Breast epithelium (tissue), 4 donors: ENCODE measurements around the gene AEBP1. TPM values are rescaled to one million over a fixed set of nuclear protein-coding genes. Genes with fewer than 3 reads are reported as not detected.

Experiments used
- DNase-seq, 2 donors: peaks; one replicate each; pipeline ENCODE4 v3.0.0-alpha.2; 2019; ENCODE audit warnings: low spot score in 2 of 2
- H3K27ac ChIP-seq, 2 donors: fragments of 200-600 bp; sonication (generic) in 1 of 2; one replicate each; pipeline ENCODE4 v1.5.1; 2016 to 2019; ENCODE audit warnings: mild to moderate bottlenecking in 1 of 2
- H3K27me3 ChIP-seq, 2 donors: fragments of 200-600 bp; sonication (generic) in 1 of 2; one replicate each; pipeline versions ENCODE4 v1.5.1 to v1.6.0; 2017 to 2019; ENCODE audit warnings: control low read depth in 1 of 2, mild to moderate bottlenecking in 1 of 2
- H3K36me3 ChIP-seq: fragments of 200-600 bp; one replicate; pipeline ENCODE4 v1.5.1; 2019
- H3K4me1 ChIP-seq, 2 donors: fragments of 200-600 bp; sonication (generic); one replicate each; pipeline ENCODE4 v1.5.1; 2016 to 2019; ENCODE audit warnings: control low read depth in 1 of 2
- H3K4me3 ChIP-seq, 3 donors: fragments of 200-600 bp; sonication (generic); 1 replicate in 2 of 3; 2 replicates in 1 of 3; pipeline ENCODE4 v1.5.1; 2016 to 2019; ENCODE audit warnings: mild to moderate bottlenecking in 3 of 3, moderate library complexity in 2 of 3
- H3K9me3 ChIP-seq, 2 donors: fragments of 200-600 bp; sonication (generic) in 1 of 2; one replicate each; pipeline ENCODE4 v1.5.1; 2016 to 2019; ENCODE audit warnings: control low read depth in 1 of 2
- POLR2A ChIP-seq: fragments of 450-650 bp; IDR thresholded peaks from one replicate; pipeline ENCODE4 v1.6.1; 2016; ENCODE audit warnings: antibody characterized with exemption, mild to moderate bottlenecking, moderate library complexity
- POLR2AphosphoS5 ChIP-seq, 3 donors: sonication (generic); formaldehyde crosslinking; IDR thresholded peaks; one replicate each; pipeline ENCODE4 v1.6.1; 2017; ENCODE audit warnings: antibody characterized with exemption in 3 of 3
- intact Hi-C: fragments of 100-400 bp; cut with DNase I; formaldehyde crosslinking; loops from one replicate; pipeline ENCODE4 v1.15.1; 2023; ENCODE audit warnings: low total_unique reads
- total RNA-seq, 3 donors: library from RNA; depleted of rRNA; stranded (reverse); fragments of >200 nt; gene quantifications; one replicate each; pipeline ENCODE4 v1.1.0, GENCODE V29; 2016
- TF ChIP-seq, protein P1 (sequence below), 3 donors: fragments of 450-650 bp; IDR thresholded peaks; one replicate each; pipeline ENCODE4 v1.5.1; 2016 to 2017; ENCODE audit warnings: antibody characterized with exemption in 3 of 3, mild to moderate bottlenecking in 3 of 3, moderate library complexity in 3 of 3

Gene AEBP1
- total RNA-seq, result 100 to 1,000 TPM in 2 of 3 donors, 10 to 100 TPM in 1; 85.6 to 300 (median 145) TPM

DNA sequence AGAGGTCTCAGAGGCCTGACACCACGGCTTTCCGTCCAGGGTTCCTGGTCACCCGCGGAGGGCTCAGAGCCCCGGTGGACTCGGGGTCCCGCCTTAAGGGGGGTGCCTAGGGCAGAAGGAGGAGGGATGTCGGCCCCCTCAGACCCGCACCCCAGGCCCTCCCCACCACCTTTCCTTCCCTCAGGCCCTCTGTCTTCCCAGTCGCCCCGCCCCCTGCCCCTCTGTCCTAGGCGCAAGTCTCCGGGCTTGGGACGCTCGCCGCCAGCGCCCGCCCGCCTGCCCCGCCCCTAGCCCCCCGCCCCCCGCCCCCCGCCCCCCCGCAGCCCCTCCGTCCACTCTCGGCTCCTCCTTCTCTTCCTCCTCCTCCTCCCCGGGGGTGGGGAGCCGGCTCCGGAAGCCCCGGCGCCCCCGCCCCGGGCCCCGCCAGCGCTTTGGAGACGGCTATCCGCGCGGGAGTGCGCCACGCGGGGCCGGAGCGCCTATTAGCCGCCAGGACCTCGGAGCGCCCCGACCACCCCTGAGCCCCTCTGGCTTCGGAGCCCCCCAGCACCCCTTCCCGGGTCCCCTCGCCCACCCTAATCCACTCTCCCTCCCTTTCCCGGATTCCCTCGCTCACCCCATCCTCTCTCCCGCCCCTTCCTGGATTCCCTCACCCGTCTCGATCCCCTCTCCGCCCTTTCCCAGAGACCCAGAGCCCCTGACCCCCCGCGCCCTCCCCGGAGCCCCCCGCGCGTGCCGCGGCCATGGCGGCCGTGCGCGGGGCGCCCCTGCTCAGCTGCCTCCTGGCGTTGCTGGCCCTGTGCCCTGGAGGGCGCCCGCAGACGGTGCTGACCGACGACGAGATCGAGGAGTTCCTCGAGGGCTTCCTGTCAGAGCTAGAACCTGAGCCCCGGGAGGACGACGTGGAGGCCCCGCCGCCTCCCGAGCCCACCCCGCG is at the start of gene AEBP1:
Gene AEBP1 (plus strand): TSS at position 423 of the 937 bp plus-strand sequence. CDS start 321 bp downstream, at position 744.
- Histone ChIP-seq H3K27ac (peak within 1 kb of the TSS; percentile 87 to 98), H3K4me3 (peak within 1 kb of the TSS; percentile 70 to 95 (median 80)), H3K4me1 (peaks cover 0 to 2% of the 10 kb centered on the region in 2 donors), H3K27me3 (no peaks in the 10 kb centered on the region), H3K9me3 (no peaks in the 10 kb centered on the region), H3K36me3 (no peaks in the 10 kb centered on the region)
- DNase-seq, result no peak
- TF ChIP-seq POLR2AphosphoS5 (IDR thresholded peaks at IDR 0.05), result no peak
- TF ChIP-seq POLR2A, result no peak
- TF ChIP-seq, protein P1, sequence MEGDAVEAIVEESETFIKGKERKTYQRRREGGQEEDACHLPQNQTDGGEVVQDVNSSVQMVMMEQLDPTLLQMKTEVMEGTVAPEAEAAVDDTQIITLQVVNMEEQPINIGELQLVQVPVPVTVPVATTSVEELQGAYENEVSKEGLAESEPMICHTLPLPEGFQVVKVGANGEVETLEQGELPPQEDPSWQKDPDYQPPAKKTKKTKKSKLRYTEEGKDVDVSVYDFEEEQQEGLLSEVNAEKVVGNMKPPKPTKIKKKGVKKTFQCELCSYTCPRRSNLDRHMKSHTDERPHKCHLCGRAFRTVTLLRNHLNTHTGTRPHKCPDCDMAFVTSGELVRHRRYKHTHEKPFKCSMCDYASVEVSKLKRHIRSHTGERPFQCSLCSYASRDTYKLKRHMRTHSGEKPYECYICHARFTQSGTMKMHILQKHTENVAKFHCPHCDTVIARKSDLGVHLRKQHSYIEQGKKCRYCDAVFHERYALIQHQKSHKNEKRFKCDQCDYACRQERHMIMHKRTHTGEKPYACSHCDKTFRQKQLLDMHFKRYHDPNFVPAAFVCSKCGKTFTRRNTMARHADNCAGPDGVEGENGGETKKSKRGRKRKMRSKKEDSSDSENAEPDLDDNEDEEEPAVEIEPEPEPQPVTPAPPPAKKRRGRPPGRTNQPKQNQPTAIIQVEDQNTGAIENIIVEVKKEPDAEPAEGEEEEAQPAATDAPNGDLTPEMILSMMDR (IDR thresholded peaks at IDR 0.05), result no peak
- intact Hi-C loops, result no loop called here

DNA sequence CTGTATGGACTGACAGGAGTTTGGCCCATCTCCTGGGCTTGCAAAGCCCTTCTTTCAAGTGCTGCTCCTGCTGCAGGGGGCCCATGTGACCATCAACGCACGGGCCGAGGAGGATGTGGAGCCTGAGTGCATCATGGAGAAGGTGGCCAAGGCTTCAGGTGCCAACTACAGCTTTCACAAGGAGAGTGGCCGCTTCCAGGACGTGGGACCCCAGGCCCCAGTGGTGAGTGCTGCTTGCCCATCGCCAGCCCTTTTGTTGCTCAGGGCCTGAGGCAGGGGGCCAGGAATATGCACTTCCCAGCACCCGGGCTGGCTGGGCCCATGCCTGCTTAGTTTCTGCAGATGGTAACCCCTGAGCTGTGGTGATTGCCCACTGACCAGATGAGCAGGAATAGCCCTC is 47.5 kb upstream of the AEBP1 start:
- no peaks in the 10 kb centered on the region for H3K4me1 ChIP-seq
- no peaks in the 10 kb centered on the region for H3K27me3 ChIP-seq
- H3K4me3 ChIP-seq, result no peak overlapping the region
- intact Hi-C loops, result no loop called here
- peak in 1 of 2 donors; percentile 20 for DNase-seq
- peaks cover 10% of the 10 kb centered on the region for H3K36me3 ChIP-seq
- H3K9me3 ChIP-seq, result no peaks in the 10 kb centered on the region
- TF ChIP-seq, protein P1 (IDR thresholded peaks at IDR 0.05), result no peak
- no peak for TF ChIP-seq POLR2A
- no peak for TF ChIP-seq POLR2AphosphoS5 (IDR thresholded peaks at IDR 0.05)
- H3K27ac ChIP-seq, result no peak overlapping the region

DNA sequence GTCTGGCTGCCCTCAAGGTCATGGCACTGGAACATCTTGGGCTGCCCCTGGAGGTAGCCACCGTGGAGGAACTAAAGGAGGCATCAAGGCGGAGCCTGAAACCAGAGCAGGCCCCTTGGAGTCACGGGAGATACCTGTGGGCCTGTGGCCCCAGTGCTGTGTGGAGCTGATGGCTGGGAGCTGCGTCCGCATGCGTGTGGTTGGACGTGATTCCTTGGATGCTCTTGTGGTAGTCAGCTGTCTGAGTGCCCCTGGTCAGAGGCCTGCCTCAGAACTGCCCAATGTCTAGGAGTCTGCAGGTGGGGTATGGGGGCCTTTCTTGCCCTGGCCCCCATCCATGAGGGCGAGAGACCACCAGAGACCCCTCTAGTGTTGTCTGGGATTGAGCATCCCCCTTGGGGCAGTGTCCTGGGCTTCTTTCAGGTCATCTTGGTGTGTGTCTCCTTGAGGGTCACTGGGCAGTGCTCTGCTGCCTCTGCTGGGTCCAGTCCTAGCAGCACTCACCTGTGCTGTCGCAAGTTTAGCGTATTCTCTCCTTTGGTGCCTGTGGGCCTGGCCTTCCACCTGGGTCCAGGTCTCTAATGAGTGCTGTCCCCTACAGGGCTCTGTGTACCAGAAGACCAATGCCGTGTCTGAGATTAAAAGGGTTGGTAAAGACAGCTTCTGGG is 46.8 kb upstream of the AEBP1 start:
- Histone ChIP-seq H3K9me3 (no peaks in the 10 kb centered on the region), H3K27ac (no peak overlapping the region), H3K27me3 (no peaks in the 10 kb centered on the region), H3K4me3 (no peak overlapping the region), H3K36me3 (peaks cover 10% of the 10 kb centered on the region), H3K4me1 (no peaks in the 10 kb centered on the region)
- intact Hi-C loops, result no loop called here
- no peak for DNase-seq
- TF ChIP-seq POLR2A (no peak), POLR2AphosphoS5 (IDR thresholded peaks at IDR 0.05) (no peak)
- TF ChIP-seq, protein P1 (IDR thresholded peaks at IDR 0.05), result no peak

DNA sequence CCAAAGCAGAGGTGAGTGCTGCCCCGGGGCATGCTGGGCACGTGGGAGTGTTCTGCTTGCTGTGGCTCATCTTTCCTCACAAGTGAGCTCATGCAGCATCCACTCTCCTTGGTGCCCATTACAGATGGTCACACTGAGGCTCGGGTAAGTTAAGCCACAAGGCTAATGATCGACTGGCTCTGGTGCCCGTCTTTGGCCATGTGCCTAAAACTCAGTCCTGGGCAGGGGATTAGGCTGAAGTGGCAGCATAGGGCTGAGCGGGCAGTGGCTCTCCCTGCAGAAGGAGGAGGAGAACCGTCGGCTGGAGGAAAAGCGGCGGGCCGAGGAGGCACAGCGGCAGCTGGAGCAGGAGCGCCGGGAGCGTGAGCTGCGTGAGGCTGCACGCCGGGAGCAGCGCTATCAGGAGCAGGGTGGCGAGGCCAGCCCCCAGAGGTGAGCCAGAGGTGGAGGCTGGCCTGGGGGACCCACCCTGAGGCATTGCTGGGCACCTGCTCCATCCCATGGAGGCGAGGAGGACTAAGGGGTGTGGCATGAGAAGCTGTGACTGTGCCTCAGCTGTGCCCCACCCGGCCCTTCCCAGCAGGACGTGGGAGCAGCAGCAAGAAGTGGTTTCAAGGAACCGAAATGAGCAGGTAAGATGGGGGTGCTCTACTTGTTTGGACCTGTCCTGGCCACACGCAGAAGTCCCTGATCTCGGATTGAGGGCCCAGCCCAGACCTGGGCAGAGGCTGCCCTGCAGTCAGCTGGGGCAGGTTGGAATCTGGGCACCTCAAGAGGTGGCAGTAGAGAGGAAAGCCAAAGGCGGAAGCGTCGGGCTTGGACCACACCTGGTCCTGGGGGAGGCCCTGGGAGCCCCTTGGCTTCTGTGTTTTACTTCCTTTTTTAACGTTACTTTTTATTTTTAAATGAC is 46.0 kb upstream of the AEBP1 start:
- Histone ChIP-seq H3K9me3 (no peaks in the 10 kb centered on the region), H3K4me1 (no peaks in the 10 kb centered on the region), H3K27ac (no peak overlapping the region), H3K4me3 (no peak overlapping the region), H3K27me3 (no peaks in the 10 kb centered on the region), H3K36me3 (peaks cover 10% of the 10 kb centered on the region)
- DNase-seq, result peak in 1 of 2 donors; percentile 35
- TF ChIP-seq, protein P1 (IDR thresholded peaks at IDR 0.05), result no peak
- TF ChIP-seq POLR2A, result no peak
- TF ChIP-seq POLR2AphosphoS5 (IDR thresholded peaks at IDR 0.05), result no peak
- intact Hi-C loops, result no loop called here
